ENCODE results near the gene CFAP410. TPM values are rescaled to one million over a fixed set of nuclear protein-coding genes. Genes with fewer than 3 reads are reported as not detected.

The CFAP410 gene
- polyA plus RNA-seq, 5 donors, result 14.3 to 39.9 (median 19.8) TPM

- DNase-seq, result peak; percentile 42 to 51
These were observed 38.8 kb downstream of the CFAP410 start for GRCh38 chr21:44300262-44300959.

- peak; percentile 43 to 63 for DNase-seq
These were observed 39.5 kb downstream of the CFAP410 start, which contains the start of gene PFKL for GRCh38 chr21:44299458-44300261. PFKL (plus strand) TSS chr21:44300053; CDS start chr21:44300106, 53 bp downstream.

GRCh38 chr21:44299085-44299457, 40.1 kb downstream of the CFAP410 start:
- no peak for DNase-seq

GRCh38 chr21:44298301-44298700, 40.9 kb downstream of the CFAP410 start:
- DNase-seq, result no peak

- peak; percentile 67 to 80 for DNase-seq
These were observed 41.5 kb downstream of the CFAP410 start for GRCh38 chr21:44297525-44298290.

GRCh38 chr21:44296916-44297315, 42.3 kb downstream of the CFAP410 start:
- DNase-seq, result no peak

GRCh38 chr21:44296103-44296519, 43.1 kb downstream of the CFAP410 start:
- DNase-seq, result no peak

- no peak for DNase-seq
These were observed 43.5 kb downstream of the CFAP410 start for GRCh38 chr21:44295646-44296045.

GRCh38 chr21:44295163-44295573, 44.0 kb downstream of the CFAP410 start:
- no peak for DNase-seq

GRCh38 chr21:44294391-44295162, 44.6 kb downstream of the CFAP410 start:
- peak; percentile 62 to 71 for DNase-seq

- no peak for DNase-seq
These were observed 45.5 kb downstream of the CFAP410 start for GRCh38 chr21:44293551-44294231.

- DNase-seq, result no peak
These were observed 46.4 kb downstream of the CFAP410 start for GRCh38 chr21:44292812-44293195.

GRCh38 chr21:44291936-44292811, 47.0 kb downstream of the CFAP410 start:
- no peak for DNase-seq

- no peak for DNase-seq
These were observed 47.9 kb downstream of the CFAP410 start for GRCh38 chr21:44291078-44291935.

GRCh38 chr21:44290327-44291077, 48.7 kb downstream of the CFAP410 start:
- no peak for DNase-seq

- no peak for DNase-seq
These were observed 49.7 kb downstream of the CFAP410 start for GRCh38 chr21:44289381-44290010.
